Endothelial cell of umbilical vein (primary cell): ENCODE measurements around the gene CNIH1. TPM values are rescaled to one million over a fixed set of nuclear protein-coding genes. Genes with fewer than 3 reads are reported as not detected.

Experiments used
- BruUV-seq: library from RNA; stranded (reverse); fragments of 400-500 nt; replicated peaks from 2 replicates; lab custom pipeline; 2021; lab: Mats Ljungman, UMichigan
- CTCF ChIA-PET: fragments of 300-600, 350-600 bp; sonication (Branson Sonifier 250); formaldehyde crosslinking; loops from one replicate; lab custom pipeline; 2021; ENCODE audit warnings: antibody characterized with exemption, inconsistent platforms; lab: Charles Lee
- POLR2A ChIA-PET: fragments of 300-600, 350-600 bp; sonication (Branson Sonifier 250); formaldehyde crosslinking; loops from one replicate; lab custom pipeline; 2021; ENCODE audit warnings: antibody characterized with exemption, inconsistent platforms; lab: Charles Lee
- DNase-seq: peaks from one replicate; pipeline ENCODE4 v3.0.0-alpha.2; 2011; ENCODE audit warnings: low read depth, low spot score
- FAIRE-seq: peaks from 2 replicates; lab custom pipeline; 2011; peaks lifted over from hg19 to GRCh38; lab: Jason Lieb, UNC
- H2AFZ ChIP-seq: 2 replicates; pipeline ENCODE4 v1.6.0; 2012; ENCODE audit warnings: low read depth, low read length, control low read depth, inconsistent platforms
- H3K27ac ChIP-seq: 2 replicates; pipeline ENCODE4 v1.5.1; 2011; ENCODE audit warnings: low read depth, mild to moderate bottlenecking, control low read depth, low read length, moderate library complexity; ENCODE audit not compliant: insufficient read depth
- H3K27me3 ChIP-seq, 2 experiments: 2 replicates each; pipeline versions ENCODE4 v1.6.0 to v1.6.1; 2011; ENCODE audit warnings: low read length in 2 of 2, mixed read lengths in 1 of 2; ENCODE audit not compliant: control insufficient read depth in 2 of 2, insufficient read depth in 2 of 2
- H3K36me3 ChIP-seq, 2 experiments: 2 replicates in 1 of 2; 3 replicates in 1 of 2; pipeline ENCODE4 v1.5.1; 2011; ENCODE audit warnings: low read length in 2 of 2, mild to moderate bottlenecking in 1 of 2, moderate library complexity in 1 of 2; ENCODE audit not compliant: control insufficient read depth in 2 of 2, insufficient read depth in 2 of 2; ENCODE audit errors: extremely low read depth in 1 of 2
- H3K4me1 ChIP-seq: 3 replicates; pipeline ENCODE4 v1.5.1; 2011; ENCODE audit warnings: mild to moderate bottlenecking, low read length; ENCODE audit not compliant: control insufficient read depth, insufficient read depth; ENCODE audit errors: extremely low read depth
- H3K4me2 ChIP-seq: 2 replicates; pipeline ENCODE4 v1.6.1; 2011; ENCODE audit warnings: low read length, control low read depth, mixed read lengths; ENCODE audit not compliant: insufficient read depth
- H3K4me3 ChIP-seq, 3 experiments: fragments of 200-600 bp in 1 of 3; sonication (generic), shearing (Covaris generic) in 1 of 3; replicated peaks in 1 of 3; 2 replicates each; pipeline ENCODE4 v1.5.1; 2011 to 2016; ENCODE audit warnings: control low read depth in 3 of 3, low read length in 3 of 3, mild to moderate bottlenecking in 2 of 3, inconsistent platforms in 1 of 3, low read depth in 1 of 3, moderate library complexity in 1 of 3; ENCODE audit not compliant: insufficient read depth in 1 of 3
- H3K79me2 ChIP-seq: 2 replicates; pipeline ENCODE4 v1.6.0; 2012; ENCODE audit warnings: low read length, inconsistent platforms; ENCODE audit not compliant: control insufficient read depth, insufficient read depth
- H3K9ac ChIP-seq: replicated peaks from 2 replicates; pipeline ENCODE3; 2011; ENCODE audit warnings: low read length, control low read depth; ENCODE audit not compliant: insufficient read depth; ENCODE audit errors: extremely low read depth
- H3K9me1 ChIP-seq: replicated peaks from 3 replicates; pipeline ENCODE4 v1.6.0; 2011; ENCODE audit warnings: mild to moderate bottlenecking, low read length; ENCODE audit not compliant: control insufficient read depth, insufficient read depth; ENCODE audit errors: extremely low read depth
- H3K9me3 ChIP-seq: replicated peaks from 2 replicates; pipeline ENCODE4 v1.5.1; 2012; ENCODE audit warnings: low read length, inconsistent platforms; ENCODE audit not compliant: control insufficient read depth, insufficient read depth
- H4K20me1 ChIP-seq: replicated peaks from 2 replicates; pipeline ENCODE3; 2011; ENCODE audit warnings: mild to moderate bottlenecking, low read length; ENCODE audit not compliant: control insufficient read depth, insufficient read depth; ENCODE audit errors: extremely low read depth
- EZH2 ChIP-seq: IDR thresholded peaks from 2 replicates; pipeline ENCODE4 v1.6.1; 2012; ENCODE audit warnings: borderline replicate concordance, low read depth, mild to moderate bottlenecking, moderate library complexity, low read length, inconsistent platforms; ENCODE audit not compliant: severe bottlenecking
- FOS ChIP-seq: IDR thresholded peaks from 2 replicates; pipeline ENCODE4 v1.6.1; 2011; ENCODE audit warnings: mild to moderate bottlenecking, low read length, moderate library complexity, borderline replicate concordance; ENCODE audit not compliant: insufficient read depth
- GATA2 ChIP-seq: IDR thresholded peaks from 2 replicates; pipeline ENCODE4 v1.7.0; 2011; ENCODE audit warnings: low read depth, mild to moderate bottlenecking, moderate library complexity, mixed read lengths, low read length; ENCODE audit not compliant: insufficient read length, insufficient read depth
- JUN ChIP-seq: IDR thresholded peaks from 2 replicates; pipeline ENCODE4 v1.6.1; 2011; ENCODE audit warnings: borderline replicate concordance, low read depth; ENCODE audit not compliant: insufficient read length, insufficient read depth
- MYC ChIP-seq: IDR thresholded peaks from one replicate; pipeline ENCODE4 v1.6.1; 2011; ENCODE audit warnings: mild to moderate bottlenecking, low read depth, low read length
- POLR2A ChIP-seq: IDR thresholded peaks from 2 replicates; pipeline ENCODE4 v1.6.1; 2012; ENCODE audit warnings: low read depth, mild to moderate bottlenecking, control low read depth, low read length
- POLR2AphosphoS5 ChIP-seq: IDR thresholded peaks from 2 replicates; pipeline ENCODE4 v1.6.1; 2012; ENCODE audit warnings: low read depth, mild to moderate bottlenecking, control low read depth, low read length, moderate library complexity; ENCODE audit not compliant: insufficient read depth
- dilution Hi-C: fragments of 300-500 bp; cut with MboI; formaldehyde crosslinking; loops from one replicate; pipeline ENCODE4 v1.15.0; 2019; ENCODE audit warnings: low sequenced_read_pairs; ENCODE audit not compliant: extremely low pct_ligation_motif_present
- intact Hi-C: fragments of 100-400 bp; cut with micrococcal nuclease; formaldehyde crosslinking; loops from one replicate; pipeline ENCODE4 v1.10.0; 2022
- polyA plus RNA-seq, 4 experiments: library from polyadenylated mRNA; depleted of rRNA in 3 of 4; stranded (reverse) in 3 of 4; unstranded in 1 of 4; fragments of >200 nt; gene quantifications; 2 replicates each; pipeline versions ENCODE4 v1.2.1 to v1.2.3, GENCODE V29; 2011 to 2012; ENCODE audit warnings: missing spikeins in 1 of 4
- total RNA-seq: library from RNA; stranded (reverse); gene quantifications from 2 replicates; pipeline ENCODE4 v1.2.3, GENCODE V29; 2021
- TF ChIP-seq, protein P1 (sequence below): IDR thresholded peaks from 2 replicates; pipeline ENCODE4 v1.6.1; 2011; ENCODE audit not compliant: insufficient read depth, insufficient read length
- TF ChIP-seq, protein P2 (sequence below), 2 donors: IDR thresholded peaks; 1 replicate in 1 of 2; 2 replicates in 1 of 2; pipeline ENCODE4 v1.5.1; 2011; ENCODE audit warnings: low read length in 2 of 2, mild to moderate bottlenecking in 2 of 2, moderate library complexity in 2 of 2, control low read depth in 1 of 2, inconsistent platforms in 1 of 2, low read depth in 1 of 2; ENCODE audit not compliant: insufficient read depth in 1 of 2; ENCODE audit errors: extremely low read depth in 1 of 2

The CNIH1 gene
- total and polyA plus RNA-seq, 2 donors (not counting 3 experiments of a cell fraction or from before 2014, with no cell fraction given) = 125 to 328 TPM

DNA sequence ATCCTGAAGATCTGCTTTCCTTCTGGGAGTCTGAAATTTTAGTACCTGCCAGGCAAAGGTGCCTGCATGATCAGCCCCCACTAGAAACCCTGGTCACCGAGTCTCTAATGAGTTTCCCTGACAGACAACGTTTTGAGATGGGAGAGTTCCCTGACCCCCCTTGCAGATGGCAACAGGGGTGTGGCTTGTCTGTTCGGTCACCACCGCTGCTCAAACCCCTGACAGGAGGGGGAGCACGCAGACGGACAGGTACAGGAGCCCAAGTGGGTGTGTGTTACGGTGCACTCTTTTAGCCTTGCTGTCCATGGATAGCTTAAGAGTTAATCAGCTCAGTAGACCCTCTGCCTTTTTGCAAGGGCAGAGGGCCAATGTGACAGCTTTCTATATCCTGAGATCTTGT is 63.7 kb downstream of the CNIH1 start:
- no TSS peak for BruUV-seq
- dilution Hi-C loops (no loop called here), intact Hi-C loops (no loop called here)
- TF ChIP-seq FOS (no peak), JUN (no peak), POLR2AphosphoS5 (no peak), GATA2 (no peak), EZH2 (no peak), MYC (no peak), POLR2A (no peak)
- TF ChIP-seq, protein P1, sequence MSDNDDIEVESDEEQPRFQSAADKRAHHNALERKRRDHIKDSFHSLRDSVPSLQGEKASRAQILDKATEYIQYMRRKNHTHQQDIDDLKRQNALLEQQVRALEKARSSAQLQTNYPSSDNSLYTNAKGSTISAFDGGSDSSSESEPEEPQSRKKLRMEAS = no peak
- TF ChIP-seq, protein P2, sequence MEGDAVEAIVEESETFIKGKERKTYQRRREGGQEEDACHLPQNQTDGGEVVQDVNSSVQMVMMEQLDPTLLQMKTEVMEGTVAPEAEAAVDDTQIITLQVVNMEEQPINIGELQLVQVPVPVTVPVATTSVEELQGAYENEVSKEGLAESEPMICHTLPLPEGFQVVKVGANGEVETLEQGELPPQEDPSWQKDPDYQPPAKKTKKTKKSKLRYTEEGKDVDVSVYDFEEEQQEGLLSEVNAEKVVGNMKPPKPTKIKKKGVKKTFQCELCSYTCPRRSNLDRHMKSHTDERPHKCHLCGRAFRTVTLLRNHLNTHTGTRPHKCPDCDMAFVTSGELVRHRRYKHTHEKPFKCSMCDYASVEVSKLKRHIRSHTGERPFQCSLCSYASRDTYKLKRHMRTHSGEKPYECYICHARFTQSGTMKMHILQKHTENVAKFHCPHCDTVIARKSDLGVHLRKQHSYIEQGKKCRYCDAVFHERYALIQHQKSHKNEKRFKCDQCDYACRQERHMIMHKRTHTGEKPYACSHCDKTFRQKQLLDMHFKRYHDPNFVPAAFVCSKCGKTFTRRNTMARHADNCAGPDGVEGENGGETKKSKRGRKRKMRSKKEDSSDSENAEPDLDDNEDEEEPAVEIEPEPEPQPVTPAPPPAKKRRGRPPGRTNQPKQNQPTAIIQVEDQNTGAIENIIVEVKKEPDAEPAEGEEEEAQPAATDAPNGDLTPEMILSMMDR (IDR thresholded peaks at IDR 0.05; ENCODE audit: extremely low read depth in 1 of 2, insufficient read depth in 1 of 2, low read depth in 1 of 2, low read length in 2 of 2) = no peak
- no peak overlapping the region for H3K27ac ChIP-seq
- H3K4me1 ChIP-seq = no peaks in the 10 kb centered on the region
- ChIA-PET POLR2A (no interaction called here), CTCF (interaction anchor here (1.4 kb wide), 2 partner anchors 11 to 19 kb away, joined by 5 to 6 read pairs; partner anchors contain the start of gene CDKN3)
- H3K4me2 ChIP-seq = no peak overlapping the region
- peaks cover 17 to 20% of the 10 kb centered on the region in 2 experiments for H3K27me3 ChIP-seq
- H4K20me1 ChIP-seq = no peaks in the 10 kb centered on the region
- H3K36me3 ChIP-seq = no peaks in the 10 kb centered on the region
- no peaks in the 10 kb centered on the region for H3K9me3 ChIP-seq
- H3K9ac ChIP-seq = no peak overlapping the region
- H2AFZ ChIP-seq = no peak overlapping the region
- DNase-seq = no peak
- FAIRE-seq = no peak
- no peaks in the 10 kb centered on the region for H3K79me2 ChIP-seq
- no peak overlapping the region for H3K4me3 ChIP-seq
- no peaks in the 10 kb centered on the region for H3K9me1 ChIP-seq
